Stomach (tissue), 9 donors: ENCODE measurements around the gene ABCA5. TPM values are rescaled to one million over a fixed set of nuclear protein-coding genes. Genes with fewer than 3 reads are reported as not detected.
"Not testable (repeated sequence)": the region's sequence is repeated elsewhere in the genome, so short reads cannot be mapped to it uniquely, and the experiment has no call there.

Source experiments
- DNase-seq, 2 donors: peaks; one replicate each; pipeline versions ENCODE4 v3.0.0 to v3.0.0-alpha.2; 2013 to 2019
- H3K27ac ChIP-seq, 5 donors: fragments of 200-600 bp in 4 of 5; sonication (generic) in 4 of 5; one replicate each; pipeline ENCODE4 v1.5.1; 2013 to 2019; ENCODE audit warnings: mild to moderate bottlenecking in 1 of 5, moderate library complexity in 1 of 5
- H3K27me3 ChIP-seq, 3 donors: fragments of 200-600 bp; sonication (generic); one replicate each; pipeline ENCODE4 v1.5.1; 2017 to 2019; ENCODE audit warnings: mixed run types in 1 of 3
- H3K36me3 ChIP-seq, 4 donors: fragments of 200-600 bp; sonication (generic); 1 replicate in 3 of 4; 2 replicates in 1 of 4; pipeline ENCODE4 v1.5.1; 2016 to 2019
- H3K4me1 ChIP-seq, 4 donors: fragments of 200-600 bp; sonication (generic); one replicate each; pipeline ENCODE4 v1.5.1; 2016 to 2019
- H3K4me3 ChIP-seq, 4 donors: fragments of 200-600 bp; sonication (generic) in 3 of 4; one replicate each; pipeline ENCODE4 v1.5.1; 2016 to 2019; ENCODE audit warnings: mild to moderate bottlenecking in 1 of 4
- H3K9me3 ChIP-seq, 4 donors: fragments of 200-600 bp; sonication (generic); one replicate each; pipeline ENCODE4 v1.5.1; 2016 to 2019
- CTCF ChIP-seq, 7 experiments: fragments of 450-650 bp in 4 of 7; fragments of 200-600 bp in 3 of 7; sonication (generic) in 3 of 7; IDR thresholded peaks; one replicate each; pipeline ENCODE4 v1.5.1; 2016 to 2019; ENCODE audit warnings: antibody characterized with exemption in 7 of 7, control low read depth in 2 of 7, mild to moderate bottlenecking in 1 of 7
- EP300 ChIP-seq: sonication (generic); formaldehyde crosslinking; IDR thresholded peaks from one replicate; pipeline ENCODE4 v1.6.1; 2017; ENCODE audit warnings: antibody characterized with exemption
- POLR2A ChIP-seq, 4 donors: fragments of 450-650 bp; IDR thresholded peaks; one replicate each; pipeline ENCODE4 v1.6.1; 2016; ENCODE audit warnings: antibody characterized with exemption in 4 of 4, control low read depth in 2 of 4, mild to moderate bottlenecking in 1 of 4, moderate library complexity in 1 of 4
- POLR2AphosphoS5 ChIP-seq, 3 donors: sonication (generic); formaldehyde crosslinking; IDR thresholded peaks; one replicate each; pipeline ENCODE4 v1.6.1; 2016; ENCODE audit warnings: antibody characterized with exemption in 3 of 3
- WGBS, 5 donors: extraction: QIAGEN DNeasy Blood & Tissue Kit in 3 of 5; methylation state at CpG; one replicate each; pipeline versions ENCODE4 v1.1.5 to v1.1.7; 2013 to 2018; 5-methylcytosine and 5-hydroxymethylcytosine counted together
- intact Hi-C: fragments of 100-400 bp; cut with DNase I; formaldehyde crosslinking; loops from one replicate; pipeline ENCODE4 v1.15.1; 2023; ENCODE audit warnings: low total_unique reads
- polyA plus RNA-seq, 3 donors: library from polyadenylated mRNA; stranded (reverse); fragments of 200-250 nt; gene quantifications; one replicate each; pipeline ENCODE4 v1.2.3, GENCODE V29; 2013
- total RNA-seq, 5 donors: library from RNA; depleted of rRNA; stranded (reverse); fragments of >200 nt; gene quantifications; one replicate each; pipeline versions ENCODE4 v1.1.0 to v1.2.3, GENCODE V29; 2014 to 2016
- donor health status: healthy with polysubstance abuse.
- donor health status: Bipolar disorder and iron deficiency.
- donor health status: healthy.

Gene ABCA5
- total and polyA plus RNA-seq, 8 donors = 2.1 to 80.1 (median 29.7) TPM

GRCh38 chr17:69284646-69285045 lies 42.3 kb downstream of the ABCA5 start:
- no peak overlapping the region for H3K4me3 ChIP-seq
- no peak for DNase-seq
- WGBS, 5 donors = 89 to 98% (median 96%) methylated on average over 2 of the region's 2 CpGs
- H3K4me1 ChIP-seq = no peaks in the 10 kb centered on the region
- no peaks in the 10 kb centered on the region for H3K9me3 ChIP-seq
- intact Hi-C loops = no loop called here
- no peaks in the 10 kb centered on the region for H3K27me3 ChIP-seq
- H3K36me3 ChIP-seq = peaks cover 4 to 80% (median 71%) of the 10 kb centered on the region in 4 donors
- H3K27ac ChIP-seq = no peak overlapping the region
- no peak for TF ChIP-seq CTCF (IDR thresholded peaks at IDR 0.05)
- no peak for TF ChIP-seq POLR2AphosphoS5 (IDR thresholded peaks at IDR 0.05)
- TF ChIP-seq POLR2A (IDR thresholded peaks at IDR 0.05) = no peak
- TF ChIP-seq EP300 = no peak

DNA sequence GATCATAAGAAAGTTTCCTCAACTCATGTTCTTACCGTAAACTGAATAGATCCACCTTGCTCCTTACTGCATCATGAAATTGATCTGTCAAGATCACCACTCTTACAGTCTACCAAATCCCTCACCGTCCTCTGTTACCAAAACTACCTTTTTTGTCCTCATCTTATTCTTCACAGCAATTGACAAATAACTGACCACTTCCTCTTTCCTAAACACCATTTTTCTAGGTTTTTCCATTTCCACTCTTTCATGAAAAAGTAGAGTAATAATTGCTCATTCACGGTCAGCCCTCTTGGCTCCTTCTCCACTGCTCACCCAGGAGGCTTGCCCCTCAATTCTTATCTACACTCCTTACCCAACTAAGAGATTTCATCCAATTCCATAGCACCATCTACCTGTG lies 44.9 kb downstream of the ABCA5 start:
- 89 to 99% (median 95%) methylated on average over 3 of the region's 3 CpGs for WGBS, 5 donors
- Histone ChIP-seq H3K27me3 (no peaks in the 10 kb centered on the region), H3K36me3 (peaks cover 4 to 54% (median 45%) of the 10 kb centered on the region in 4 donors), H3K9me3 (no peaks in the 10 kb centered on the region), H3K4me3 (no peak overlapping the region), H3K4me1 (no peaks in the 10 kb centered on the region), H3K27ac (no peak overlapping the region)
- no peak for DNase-seq
- intact Hi-C loops = no loop called here
- TF ChIP-seq POLR2AphosphoS5 (IDR thresholded peaks at IDR 0.05) (no peak), CTCF (IDR thresholded peaks at IDR 0.05) (no peak), POLR2A (IDR thresholded peaks at IDR 0.05) (no peak)

DNA sequence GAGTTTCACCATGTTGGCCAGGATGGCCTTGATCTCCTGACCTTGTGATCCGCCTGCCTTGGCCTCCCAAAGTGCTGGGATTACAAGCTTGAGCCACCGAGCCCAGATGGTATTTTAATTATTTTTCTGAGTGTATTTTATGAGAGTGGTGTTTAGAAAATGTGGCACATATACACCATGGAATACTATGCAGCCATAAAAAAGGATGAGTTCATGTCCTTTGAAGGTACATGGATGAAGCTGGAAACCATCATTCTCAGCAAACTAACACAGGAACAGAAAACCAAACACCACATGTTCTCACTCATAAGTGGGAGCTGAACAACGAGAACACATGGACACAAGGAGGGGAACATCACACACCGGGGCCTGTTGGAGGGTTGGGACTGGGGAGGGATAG lies 50.7 kb downstream of the ABCA5 start:
- H3K27me3 ChIP-seq, intact Hi-C loops, H3K4me3 ChIP-seq, DNase-seq, H3K9me3 ChIP-seq, H3K27ac ChIP-seq, H3K4me1 ChIP-seq: not testable (repeated sequence)
- H3K36me3 ChIP-seq = peaks cover 0 to 18% (median 13%) of the 10 kb centered on the region in 4 donors
- 93 to 98% (median 96%) methylated on average over 4 of the region's 4 CpGs for WGBS, 5 donors

GRCh38 chr17:69275751-69276150 lies 51.2 kb downstream of the ABCA5 start:
- peaks cover 0 to 18% (median 12%) of the 10 kb centered on the region in 4 donors for H3K36me3 ChIP-seq
- no peak overlapping the region for H3K27ac ChIP-seq
- no peak for DNase-seq
- no peaks in the 10 kb centered on the region for H3K9me3 ChIP-seq
- WGBS, 5 donors = 92 to 100% (median 98%) methylated on average over 4 of the region's 4 CpGs
- no peaks in the 10 kb centered on the region for H3K27me3 ChIP-seq
- TF ChIP-seq POLR2A (IDR thresholded peaks at IDR 0.05) (no peak), CTCF (IDR thresholded peaks at IDR 0.05) (no peak), POLR2AphosphoS5 (IDR thresholded peaks at IDR 0.05) (no peak), EP300 (no peak)
- H3K4me3 ChIP-seq = no peak overlapping the region
- intact Hi-C loops = no loop called here
- H3K4me1 ChIP-seq = no peaks in the 10 kb centered on the region

- no peak for TF ChIP-seq POLR2A (IDR thresholded peaks at IDR 0.05)
- no peak for TF ChIP-seq EP300
- TF ChIP-seq POLR2AphosphoS5 (IDR thresholded peaks at IDR 0.05) = no peak
- TF ChIP-seq CTCF (IDR thresholded peaks at IDR 0.05) = no peak
- intact Hi-C loops = no loop called here
- peaks cover 0 to 10% (median 3%) of the 10 kb centered on the region in 4 donors for H3K36me3 ChIP-seq
- H3K4me1 ChIP-seq = no peaks in the 10 kb centered on the region
- H3K27me3 ChIP-seq = no peaks in the 10 kb centered on the region
- no peak for DNase-seq
- WGBS, 5 donors = 77 to 82% (median 78%) methylated on average over 7 of the region's 7 CpGs
- no peaks in the 10 kb centered on the region for H3K9me3 ChIP-seq
- no peak overlapping the region for H3K4me3 ChIP-seq
- no peak overlapping the region for H3K27ac ChIP-seq
These were observed 55.9 kb downstream of the ABCA5 start for GRCh38 chr17:69271023-69271422.
